Measurements from ENCODE around the gene CASKIN2.

Gene CASKIN2

GRCh38 chr17:75535871-75536270 lies 20.5 kb upstream of the CASKIN2 start:
- H3K36me3 ChIP-seq, result peaks cover 80% of the 10 kb centered on the region
- no peaks in the 10 kb centered on the region for H3K27me3 ChIP-seq (ENCODE audit: insufficient read depth, low read depth, severe bottlenecking)
- no peak for TF ChIP-seq CTCF (IDR thresholded peaks at IDR 0.05; ENCODE audit: low read depth, low read length)
- no peaks in the 10 kb centered on the region for H3K9me3 ChIP-seq (ENCODE audit: severe bottlenecking)
- no peak overlapping the region for H3K4me3 ChIP-seq (ENCODE audit: low read depth, low read length)
- H3K27ac ChIP-seq, result peak overlapping the region; percentile 69
- peak; percentile 10 for DNase-seq

- H3K36me3 ChIP-seq, result peaks cover 79% of the 10 kb centered on the region
- no peaks in the 10 kb centered on the region for H3K27me3 ChIP-seq (ENCODE audit: insufficient read depth, low read depth, severe bottlenecking)
- peak overlapping the region; percentile 69 for H3K27ac ChIP-seq
- H3K4me3 ChIP-seq (ENCODE audit: low read depth, low read length), result no peak overlapping the region
- DNase-seq, result peak; percentile 15
- no peak for TF ChIP-seq CTCF (IDR thresholded peaks at IDR 0.05; ENCODE audit: low read depth, low read length)
- H3K9me3 ChIP-seq (ENCODE audit: severe bottlenecking), result no peaks in the 10 kb centered on the region
Observed at GRCh38 chr17:75535119-75535537, 19.8 kb upstream of the CASKIN2 start.

GRCh38 chr17:75531721-75532072 lies 16.4 kb upstream of the CASKIN2 start:
- Histone ChIP-seq H3K27ac (no peak overlapping the region), H3K36me3 (peaks cover 78% of the 10 kb centered on the region), H3K27me3 (ENCODE audit: insufficient read depth, low read depth, severe bottlenecking) (no peaks in the 10 kb centered on the region), H3K9me3 (ENCODE audit: severe bottlenecking) (no peaks in the 10 kb centered on the region), H3K4me3 (ENCODE audit: low read depth, low read length) (no peak overlapping the region)
- no peak for DNase-seq
- TF ChIP-seq CTCF (IDR thresholded peaks at IDR 0.05; ENCODE audit: low read depth, low read length), result no peak

GRCh38 chr17:75530837-75531720 lies 15.7 kb upstream of the CASKIN2 start:
- no peak for TF ChIP-seq CTCF (IDR thresholded peaks at IDR 0.05; ENCODE audit: low read depth, low read length)
- Histone ChIP-seq H3K27ac (no peak overlapping the region), H3K36me3 (peaks cover 78% of the 10 kb centered on the region), H3K9me3 (ENCODE audit: severe bottlenecking) (no peaks in the 10 kb centered on the region), H3K4me3 (ENCODE audit: low read depth, low read length) (no peak overlapping the region), H3K27me3 (ENCODE audit: insufficient read depth, low read depth, severe bottlenecking) (no peaks in the 10 kb centered on the region)
- DNase-seq, result no peak

- TF ChIP-seq CTCF (IDR thresholded peaks at IDR 0.05; ENCODE audit: low read depth, low read length), result no peak
- Histone ChIP-seq H3K36me3 (peaks cover 68% of the 10 kb centered on the region), H3K9me3 (ENCODE audit: severe bottlenecking) (no peaks in the 10 kb centered on the region), H3K27me3 (ENCODE audit: insufficient read depth, low read depth, severe bottlenecking) (no peaks in the 10 kb centered on the region), H3K27ac (peak overlapping the region; percentile 96), H3K4me3 (ENCODE audit: low read depth, low read length) (peak overlapping the region; percentile 63)
- DNase-seq, result no peak
Observed at GRCh38 chr17:75526555-75527270, 11.4 kb upstream of the CASKIN2 start.
